ENCODE results near the gene NEK7. TPM values are rescaled to one million over a fixed set of nuclear protein-coding genes. Genes with fewer than 3 reads are reported as not detected.

Gene NEK7
- total and polyA plus RNA-seq, 9 of the 15 experiments (the other 6 are each of a cell fraction or from before 2014, with no cell fraction given): 8.5 to 37.3 (median 27.7) TPM

DNA sequence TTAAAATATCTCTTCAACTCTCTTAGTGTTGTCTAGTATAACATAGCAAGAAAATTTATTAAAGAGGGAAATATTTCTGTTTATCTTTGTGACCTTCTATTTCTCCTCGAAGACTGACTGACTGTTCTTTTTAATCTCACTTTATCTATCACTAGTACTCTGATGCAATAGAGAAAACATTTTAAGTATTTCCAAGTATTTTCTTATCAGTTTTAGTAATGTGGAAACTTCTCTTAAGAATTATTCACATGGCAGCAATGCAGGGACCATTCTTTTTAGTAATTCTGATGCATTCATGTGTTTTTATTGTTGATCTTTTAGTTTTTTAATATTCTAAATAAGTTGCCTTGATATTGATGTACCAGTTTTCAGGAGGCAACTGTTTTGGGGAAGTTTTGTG is 115.7 kb downstream of the NEK7 start (continued):
- TF ChIP-seq, protein P1, sequence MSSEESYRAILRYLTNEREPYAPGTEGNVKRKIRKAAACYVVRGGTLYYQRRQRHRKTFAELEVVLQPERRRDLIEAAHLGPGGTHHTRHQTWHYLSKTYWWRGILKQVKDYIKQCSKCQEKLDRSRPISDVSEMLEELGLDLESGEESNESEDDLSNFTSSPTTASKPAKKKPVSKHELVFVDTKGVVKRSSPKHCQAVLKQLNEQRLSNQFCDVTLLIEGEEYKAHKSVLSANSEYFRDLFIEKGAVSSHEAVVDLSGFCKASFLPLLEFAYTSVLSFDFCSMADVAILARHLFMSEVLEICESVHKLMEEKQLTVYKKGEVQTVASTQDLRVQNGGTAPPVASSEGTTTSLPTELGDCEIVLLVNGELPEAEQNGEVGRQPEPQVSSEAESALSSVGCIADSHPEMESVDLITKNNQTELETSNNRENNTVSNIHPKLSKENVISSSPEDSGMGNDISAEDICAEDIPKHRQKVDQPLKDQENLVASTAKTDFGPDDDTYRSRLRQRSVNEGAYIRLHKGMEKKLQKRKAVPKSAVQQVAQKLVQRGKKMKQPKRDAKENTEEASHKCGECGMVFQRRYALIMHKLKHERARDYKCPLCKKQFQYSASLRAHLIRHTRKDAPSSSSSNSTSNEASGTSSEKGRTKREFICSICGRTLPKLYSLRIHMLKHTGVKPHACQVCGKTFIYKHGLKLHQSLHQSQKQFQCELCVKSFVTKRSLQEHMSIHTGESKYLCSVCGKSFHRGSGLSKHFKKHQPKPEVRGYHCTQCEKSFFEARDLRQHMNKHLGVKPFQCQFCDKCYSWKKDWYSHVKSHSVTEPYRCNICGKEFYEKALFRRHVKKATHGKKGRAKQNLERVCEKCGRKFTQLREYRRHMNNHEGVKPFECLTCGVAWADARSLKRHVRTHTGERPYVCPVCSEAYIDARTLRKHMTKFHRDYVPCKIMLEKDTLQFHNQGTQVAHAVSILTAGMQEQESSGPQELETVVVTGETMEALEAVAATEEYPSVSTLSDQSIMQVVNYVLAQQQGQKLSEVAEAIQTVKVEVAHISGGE (CRISPR knock-in tag; IDR thresholded peaks at IDR 0.05): no peak
- TF ChIP-seq ZBTB26 (CRISPR knock-in tag; IDR thresholded peaks at IDR 0.05) (no peak), TAF15 (IDR thresholded peaks at IDR 0.05; ENCODE audit: low read depth, low read length) (no peak), FUS (optimal IDR thresholded peaks at IDR 0.05; ENCODE audit: low read depth, low read length) (no peak), ZNF175 (CRISPR knock-in tag; IDR thresholded peaks at IDR 0.05; ENCODE audit: low read depth) (no peak), CHD4 (IDR thresholded peaks at IDR 0.05; ENCODE audit: insufficient read depth, insufficient replicate concordance, low read depth, low read length, poor library complexity, severe bottlenecking) (no peak), CEBPG (CRISPR knock-in tag; IDR thresholded peaks at IDR 0.05) (no peak), CEBPG (tag; conservative IDR thresholded peaks at IDR 0.05 in 1 of 2, IDR thresholded peaks at IDR 0.05 in 1 of 2) (peak; percentile 85 to 87), EP300 (IDR thresholded peaks at IDR 0.05; ENCODE audit: low read length) (0 out of 2 replicates have a peak, but pooled peaks have one; percentile 9), AFF1 (IDR thresholded peaks at IDR 0.05; ENCODE audit: low read depth in 1 of 2, partially characterized antibody in 2 of 2) (no peak), MYC (IDR thresholded peaks at IDR 0.05; ENCODE audit: low read depth, low read length) (no peak), MYC (CRISPR knock-in tag; IDR thresholded peaks at IDR 0.05; ENCODE audit: borderline replicate concordance, low read depth) (no peak), CEBPB (tag; IDR thresholded peaks at IDR 0.05) (peak; percentile 88), HNRNPL (IDR thresholded peaks at IDR 0.05; ENCODE audit: low read depth, low read length) (no peak), FIP1L1 (IDR thresholded peaks at IDR 0.05; ENCODE audit: low read depth, low read length, poor library complexity, severe bottlenecking) (no peak), RBM39 (optimal IDR thresholded peaks at IDR 0.05; ENCODE audit: low read depth, low read length) (no peak)
- TF ChIP-seq, protein P2, sequence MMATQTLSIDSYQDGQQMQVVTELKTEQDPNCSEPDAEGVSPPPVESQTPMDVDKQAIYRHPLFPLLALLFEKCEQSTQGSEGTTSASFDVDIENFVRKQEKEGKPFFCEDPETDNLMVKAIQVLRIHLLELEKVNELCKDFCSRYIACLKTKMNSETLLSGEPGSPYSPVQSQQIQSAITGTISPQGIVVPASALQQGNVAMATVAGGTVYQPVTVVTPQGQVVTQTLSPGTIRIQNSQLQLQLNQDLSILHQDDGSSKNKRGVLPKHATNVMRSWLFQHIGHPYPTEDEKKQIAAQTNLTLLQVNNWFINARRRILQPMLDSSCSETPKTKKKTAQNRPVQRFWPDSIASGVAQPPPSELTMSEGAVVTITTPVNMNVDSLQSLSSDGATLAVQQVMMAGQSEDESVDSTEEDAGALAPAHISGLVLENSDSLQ (IDR thresholded peaks at IDR 0.05): peak; percentile 39; the same call in 1 of the 2 replicates
